Measurements from ENCODE around the gene SLC66A1.

Gene SLC66A1

GRCh38 chr1:19328486-19328885 is 16.4 kb downstream of the SLC66A1 start:
- TF ChIP-seq CTCF (IDR thresholded peaks at IDR 0.05; ENCODE audit: low read depth, low read length): no peak
- H3K4me3 ChIP-seq (ENCODE audit: low read depth, low read length): no peak overlapping the region

GRCh38 chr1:19329188-19329587 is 17.1 kb downstream of the SLC66A1 start:
- no peak overlapping the region for H3K4me3 ChIP-seq (ENCODE audit: low read depth, low read length)
- no peak for TF ChIP-seq CTCF (IDR thresholded peaks at IDR 0.05; ENCODE audit: low read depth, low read length)

DNA sequence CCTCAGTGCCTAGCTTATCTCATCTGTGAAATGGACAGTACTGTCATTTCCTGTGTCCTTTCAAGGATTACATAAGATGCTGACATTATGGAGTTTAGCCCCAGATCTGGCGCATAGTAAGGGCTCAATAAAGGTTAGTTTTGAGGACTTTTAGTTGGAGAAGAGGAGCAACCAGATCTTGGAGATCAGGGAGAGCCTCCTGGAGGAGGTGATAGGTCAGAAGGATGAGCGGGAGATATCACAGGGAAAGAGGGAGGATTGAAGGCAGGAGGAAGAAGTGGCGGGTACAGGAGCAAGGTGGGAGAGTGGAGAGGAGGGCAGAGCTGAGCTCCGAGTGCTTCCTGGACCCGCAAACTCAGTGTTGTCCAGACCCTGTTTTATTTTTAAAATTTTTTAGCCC is 17.5 kb downstream of the SLC66A1 start:
- no peak for TF ChIP-seq CTCF (IDR thresholded peaks at IDR 0.05; ENCODE audit: low read depth, low read length)
- H3K4me3 ChIP-seq (ENCODE audit: low read depth, low read length): no peak overlapping the region

DNA sequence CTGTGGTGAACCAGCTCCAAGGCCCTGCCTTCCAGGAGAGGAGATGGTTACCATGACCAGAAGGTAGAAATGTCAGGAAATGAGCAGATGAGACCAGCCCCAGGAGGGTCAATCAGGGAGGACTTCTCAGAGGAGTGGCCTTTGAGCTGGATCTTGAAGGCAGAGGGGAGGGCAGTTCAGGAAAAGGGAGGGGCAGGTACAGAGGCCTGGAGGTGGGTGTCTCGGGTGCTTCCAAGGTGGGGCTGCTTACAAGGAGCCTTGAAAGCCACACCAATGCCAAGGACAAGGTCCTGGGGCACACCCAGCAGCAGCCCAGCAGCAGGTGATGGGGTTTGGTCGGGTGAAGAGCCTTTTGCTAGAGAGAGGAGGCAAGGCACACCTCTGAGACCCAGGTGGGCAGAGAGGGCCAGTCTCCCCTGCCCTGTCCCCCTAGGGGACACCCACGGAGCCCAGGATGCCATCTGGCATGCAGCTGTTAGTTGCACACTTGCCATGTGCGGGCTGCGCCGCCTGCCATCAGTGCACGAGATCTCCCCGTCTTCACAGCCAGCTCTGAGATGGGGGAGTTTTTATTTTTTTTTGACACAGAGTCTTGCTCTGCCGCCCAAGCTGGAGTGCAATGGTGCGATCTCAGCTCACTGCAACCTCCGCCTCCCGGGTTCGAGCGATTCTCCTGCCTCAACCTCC is 18.5 kb downstream of the SLC66A1 start:
- no peak for TF ChIP-seq CTCF (IDR thresholded peaks at IDR 0.05; ENCODE audit: low read depth, low read length)
- no peak overlapping the region for H3K4me3 ChIP-seq (ENCODE audit: low read depth, low read length)

DNA sequence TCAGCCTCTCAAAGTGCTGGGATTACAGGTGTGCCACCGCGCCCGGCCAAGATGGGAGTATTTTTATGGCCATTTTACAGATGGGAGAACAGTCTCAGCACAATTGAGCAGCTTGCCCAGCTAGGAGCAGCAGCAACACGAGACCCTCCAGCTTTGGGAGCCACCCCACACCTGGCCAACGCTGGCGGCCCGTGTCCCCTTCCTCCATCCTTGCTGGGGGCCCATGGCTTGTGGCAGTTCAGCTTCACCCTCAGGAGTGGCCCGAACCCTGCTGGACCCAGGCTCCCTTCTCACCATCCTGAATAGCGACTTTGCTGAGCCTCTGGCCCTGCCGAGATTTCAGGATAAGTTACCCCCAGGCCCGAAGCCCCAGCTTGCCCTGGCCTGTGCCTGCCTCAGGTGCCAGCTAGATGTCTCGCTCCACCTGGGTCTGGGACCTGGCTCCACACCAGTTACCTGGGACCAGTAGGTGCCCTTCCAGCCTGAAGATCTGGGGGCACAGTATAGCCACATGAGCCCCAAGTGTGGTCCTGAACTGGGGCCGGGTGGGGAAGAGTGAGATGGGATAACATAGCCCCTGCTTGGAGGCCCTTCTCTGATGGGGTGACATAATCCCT is 19.2 kb downstream of the SLC66A1 start:
- no peak for TF ChIP-seq CTCF (IDR thresholded peaks at IDR 0.05; ENCODE audit: low read depth, low read length)
- H3K4me3 ChIP-seq (ENCODE audit: low read depth, low read length): no peak overlapping the region

- TF ChIP-seq CTCF (IDR thresholded peaks at IDR 0.05; ENCODE audit: low read depth, low read length): no peak
- no peak overlapping the region for H3K4me3 ChIP-seq (ENCODE audit: low read depth, low read length)
Observed at GRCh38 chr1:19332832-19333231, 20.7 kb downstream of the SLC66A1 start.

DNA sequence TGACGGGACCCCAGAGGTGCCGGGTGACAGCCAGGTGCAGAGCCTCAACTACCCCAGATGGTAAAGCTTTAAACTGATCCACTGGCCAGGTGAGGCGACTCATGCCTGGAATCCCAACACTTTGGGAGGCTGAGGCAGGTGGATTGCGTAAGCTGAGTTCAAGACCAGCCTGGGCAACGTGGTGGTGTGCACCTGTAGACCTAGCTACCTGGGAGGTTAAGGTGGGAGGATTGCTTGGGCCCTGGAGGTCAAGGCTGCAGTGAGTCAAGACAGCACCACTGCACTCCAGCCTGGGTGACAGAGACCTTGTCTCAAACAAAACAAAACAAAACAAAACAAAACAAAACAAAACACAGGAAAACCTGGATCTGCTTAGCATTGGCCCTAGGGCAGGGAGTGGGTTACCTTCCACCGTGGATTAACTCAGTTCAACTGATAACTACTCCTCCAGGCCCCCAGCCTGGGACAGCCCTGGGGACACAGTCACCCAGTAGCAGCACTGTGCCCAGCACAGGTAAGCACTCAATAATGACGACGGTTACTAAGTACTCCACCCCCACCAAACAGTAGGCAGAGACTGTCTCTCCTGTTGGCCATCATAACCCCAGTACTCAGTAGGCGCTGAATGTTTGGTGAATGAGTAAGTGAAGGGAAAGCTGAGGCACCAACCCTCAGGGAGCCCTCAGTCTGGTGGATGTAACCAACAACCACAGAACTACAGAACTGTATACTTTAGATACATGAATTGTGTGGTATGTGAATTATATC is 21.6 kb downstream of the SLC66A1 start:
- no peak overlapping the region for H3K4me3 ChIP-seq (ENCODE audit: low read depth, low read length)
- no peak for TF ChIP-seq CTCF (IDR thresholded peaks at IDR 0.05; ENCODE audit: low read depth, low read length)
